HepG2 (cell line): ENCODE results near the gene ABHD12. TPM values are rescaled to one million over a fixed set of nuclear protein-coding genes. Genes with fewer than 3 reads are reported as not detected.
A peak's percentile ranks its signal among the peaks of the same experiment; 100 is the strongest.

Experiments
- ARNT2 ChIP-seq: sonication (generic); formaldehyde crosslinking; IDR thresholded peaks from 2 replicates; pipeline ENCODE4 v1.8.0; 2022; ENCODE audit warnings: mild to moderate bottlenecking, low read depth, missing genetic modification reagents, moderate library complexity
- CCAR2 ChIP-seq: fragments of 200-400 bp; formaldehyde crosslinking; optimal IDR thresholded peaks from 2 replicates; pipeline ENCODE3; 2018; ENCODE audit warnings: low read depth, mild to moderate bottlenecking, low read length, moderate library complexity
- ELF3 ChIP-seq: IDR thresholded peaks from 2 replicates; pipeline ENCODE4 v1.6.1; 2016; ENCODE audit warnings: missing genetic modification reagents, missing compliant biosample characterization
- EZH2 ChIP-seq: conservative IDR thresholded peaks from 2 replicates; pipeline ENCODE4 v1.6.1; 2012; ENCODE audit warnings: mild to moderate bottlenecking, low read depth, low read length, moderate library complexity
- GATAD2A ChIP-seq: IDR thresholded peaks from 2 replicates; pipeline ENCODE4 v1.6.1; 2016
- GFI1 ChIP-seq: sonication (generic); formaldehyde crosslinking; IDR thresholded peaks from 2 replicates; pipeline ENCODE4 v1.5.0; 2020; ENCODE audit warnings: missing genetic modification reagents, mild to moderate bottlenecking, borderline replicate concordance
- HNF4A ChIP-seq: sonication (generic); formaldehyde crosslinking; IDR thresholded peaks from 2 replicates; pipeline ENCODE4 v1.4.0; 2020; ENCODE audit warnings: missing genetic modification reagents
- IRX3 ChIP-seq: sonication (generic); formaldehyde crosslinking; IDR thresholded peaks from 2 replicates; pipeline ENCODE4 v1.8.1; 2023; ENCODE audit warnings: mild to moderate bottlenecking, low read depth, missing genetic modification reagents, borderline replicate concordance
- KDM6A ChIP-seq: IDR thresholded peaks from 2 replicates; pipeline ENCODE4 v1.6.1; 2016; ENCODE audit warnings: low read depth
- MLX ChIP-seq: IDR thresholded peaks from 2 replicates; pipeline ENCODE4 v1.6.1; 2016
- NFIC ChIP-seq: IDR thresholded peaks from 2 replicates; pipeline ENCODE4 v1.6.1; 2012; ENCODE audit warnings: mild to moderate bottlenecking, low read length, inconsistent platforms
- RAD51 ChIP-seq: fragments of 450-650 bp; IDR thresholded peaks from 2 replicates; pipeline ENCODE4 v1.6.1; 2016; ENCODE audit warnings: borderline replicate concordance
- SP1 ChIP-seq, 2 experiments: fragments of 450-650 bp in 1 of 2; sonication (generic) in 1 of 2; formaldehyde crosslinking in 1 of 2; IDR thresholded peaks; 2 replicates each; pipeline versions ENCODE4 v1.4.0 to v1.6.1; 2016 to 2020; ENCODE audit warnings: missing genetic modification reagents in 1 of 2
- TIGD3 ChIP-seq: sonication (generic); formaldehyde crosslinking; IDR thresholded peaks from 2 replicates; pipeline ENCODE4 v1.5.1; 2020; ENCODE audit warnings: mild to moderate bottlenecking, missing genetic modification reagents, borderline replicate concordance
- U2AF1 ChIP-seq: fragments of 200-400 bp; formaldehyde crosslinking; optimal IDR thresholded peaks from 2 replicates; pipeline ENCODE3; 2017; ENCODE audit warnings: mild to moderate bottlenecking, low read depth, low read length
- ZBTB7B ChIP-seq: sonication (generic); formaldehyde crosslinking; IDR thresholded peaks from 2 replicates; pipeline ENCODE4 v1.4.0; 2020; ENCODE audit warnings: missing genetic modification reagents
- ZFP91 ChIP-seq: sonication (generic); formaldehyde crosslinking; IDR thresholded peaks from 2 replicates; pipeline ENCODE4 v1.9.0; 2022; ENCODE audit warnings: missing genetic modification reagents, mild to moderate bottlenecking, borderline replicate concordance
- ZNF350 ChIP-seq: sonication (generic); formaldehyde crosslinking; IDR thresholded peaks from 2 replicates; pipeline ENCODE4 v1.4.0; 2020; ENCODE audit warnings: mild to moderate bottlenecking, low read depth, missing genetic modification reagents, borderline replicate concordance
- ZNF431 ChIP-seq: sonication (generic); formaldehyde crosslinking; IDR thresholded peaks from 2 replicates; pipeline ENCODE4 v1.9.0; 2022; ENCODE audit warnings: missing genetic modification reagents, low read depth, mild to moderate bottlenecking, borderline replicate concordance
- ZNF687 ChIP-seq: sonication (generic); formaldehyde crosslinking; IDR thresholded peaks from 2 replicates; pipeline ENCODE4 v1.5.1; 2020; ENCODE audit warnings: mild to moderate bottlenecking, missing genetic modification reagents, moderate library complexity
- ZNF772 ChIP-seq: sonication (generic); formaldehyde crosslinking; IDR thresholded peaks from 2 replicates; pipeline ENCODE4 v1.5.0; 2020; ENCODE audit warnings: mild to moderate bottlenecking, missing genetic modification reagents
- ZNF776 ChIP-seq: sonication (generic); formaldehyde crosslinking; IDR thresholded peaks from 2 replicates; pipeline ENCODE4 v1.4.0; 2020; ENCODE audit warnings: mild to moderate bottlenecking, missing genetic modification reagents
- polyA plus RNA-seq, 8 experiments: library from polyadenylated mRNA; depleted of rRNA in 3 of 8; stranded (reverse) in 7 of 8; unstranded in 1 of 8; fragments of >200 nt; fragmentation: Illumina TruSeq in 4 of 8; extraction: Trizol in 4 of 8; gene quantifications; 2 replicates each; pipeline versions ENCODE4 v1.2.1 to v1.2.3, GENCODE V29; 2011 to 2016; ENCODE audit warnings: low read depth in 4 of 8, missing spikeins in 1 of 8, mixed read lengths in 1 of 8; ENCODE audit not compliant: insufficient read depth in 1 of 8
- total RNA-seq, 5 experiments: library from RNA; depleted of rRNA; stranded (reverse); fragments of >200 nt; fragmentation: Illumina TruSeq; extraction: Trizol; gene quantifications; 2 replicates each; pipeline ENCODE4 v1.2.3, GENCODE V29; 2016; ENCODE audit warnings: low read depth in 1 of 5

The ABHD12 gene
- total and polyA plus RNA-seq, 2 of the 13 experiments (the other 11 are each of a cell fraction or from before 2014, with no cell fraction given), result 23.5 to 72.1 TPM

GRCh38 chr20:25309395-25310267 lies 81.0 kb downstream of the ABHD12 start (continued):
- no peak for TF ChIP-seq GFI1 (CRISPR knock-in tag)
- TF ChIP-seq EZH2, result no peak
- TF ChIP-seq ELF3 (CRISPR knock-in tag), result peak; percentile 36; the same call in 1 of the 2 replicates
- no peak for TF ChIP-seq IRX3 (CRISPR knock-in tag)
- TF ChIP-seq ZNF350 (CRISPR knock-in tag), result peak; percentile 55
- peak; percentile 79 for TF ChIP-seq ZNF687
- peak; percentile 79; the same call in 1 of the 2 replicates for TF ChIP-seq ZFP91 (CRISPR knock-in tag)
- TF ChIP-seq MLX (CRISPR knock-in tag), result peak; percentile 27
- no peak for TF ChIP-seq NFIC
- peak; percentile 55; the same call in 1 of the 2 replicates for TF ChIP-seq GATAD2A (CRISPR knock-in tag)
- TF ChIP-seq CCAR2, result no peak
- peak; percentile 90 for TF ChIP-seq ZBTB7B (CRISPR knock-in tag)
- peak; percentile 62; the same call in 1 of the 2 replicates for TF ChIP-seq KDM6A (CRISPR knock-in tag)
- TF ChIP-seq ZNF772 (CRISPR knock-in tag), result 0 out of 2 replicates have a peak, but pooled peaks have one; percentile 40
- no peak for TF ChIP-seq ZNF776
- no peak for TF ChIP-seq RAD51
- TF ChIP-seq SP1 (IDR thresholded peaks at IDR 0.05), result no peak
- TF ChIP-seq SP1 (CRISPR knock-in tag; IDR thresholded peaks at IDR 0.05), result peak; percentile 13; the same call in 1 of the 2 replicates
- peak; percentile 23 for TF ChIP-seq U2AF1
- TF ChIP-seq ARNT2 (CRISPR knock-in tag), result 0 out of 2 replicates have a peak, but pooled peaks have one; percentile 46
- no peak for TF ChIP-seq TIGD3 (CRISPR knock-in tag)
- TF ChIP-seq ZNF431 (CRISPR knock-in tag), result no peak
- peak; percentile 27; the same call in 1 of the 2 replicates for TF ChIP-seq HNF4A (CRISPR knock-in tag)
